CD4-positive, alpha-beta T cell (primary cell): Measurements from ENCODE around the gene C2orf49. TPM values are rescaled to one million over a fixed set of nuclear protein-coding genes. Genes with fewer than 3 reads are reported as not detected.

Experiments used
- ATAC-seq: fragments of 200-7000 bp; cut with Tn5 transposase; one replicate; pipeline ENCODE4 v1.10.0; 2022; ENCODE audit warnings: mild to moderate bottlenecking; ENCODE audit not compliant: poor library complexity
- CTCF ChIA-PET: fragments of 350-600 bp; sonication (Branson Sonifier 250); formaldehyde crosslinking; loops from one replicate; lab custom pipeline; 2021; ENCODE audit warnings: antibody characterized with exemption, inconsistent platforms; lab: Charles Lee
- POLR2A ChIA-PET: fragments of 350-600 bp; sonication (Branson Sonifier 250); formaldehyde crosslinking; loops from one replicate; lab custom pipeline; 2021; ENCODE audit warnings: antibody characterized with exemption, inconsistent platforms; lab: Charles Lee
- DNase-seq, 14 experiments: peaks; one replicate each; pipeline ENCODE4 v3.0.0-alpha.2; 2013 to 2020; ENCODE audit warnings: mixed read lengths in 2 of 14
- H3K27ac ChIP-seq, 2 donors: one replicate each; pipeline versions ENCODE4 v1.5.1 to v1.7.0; 2013; ENCODE audit warnings: low read length in 2 of 2, low read depth in 1 of 2, mild to moderate bottlenecking in 1 of 2
- H3K27me3 ChIP-seq, 2 experiments: 1 replicate in 1 of 2; 2 replicates in 1 of 2; pipeline versions ENCODE4 v1.6.1 to v1.7.0; 2013; ENCODE audit warnings: low read length in 2 of 2, control low read depth in 1 of 2, mild to moderate bottlenecking in 1 of 2, moderate library complexity in 1 of 2; ENCODE audit not compliant: insufficient read depth in 2 of 2, control insufficient read depth in 1 of 2
- H3K36me3 ChIP-seq: one replicate; pipeline ENCODE4 v1.6.1; 2013; ENCODE audit warnings: low read length, control low read depth; ENCODE audit not compliant: insufficient read depth
- H3K4me1 ChIP-seq: one replicate; pipeline ENCODE4 v1.6.1; 2013; ENCODE audit warnings: low read length, control low read depth; ENCODE audit not compliant: insufficient read depth
- H3K4me3 ChIP-seq: one replicate; pipeline ENCODE4 v1.5.1; 2013; ENCODE audit warnings: mild to moderate bottlenecking, low read length, moderate library complexity
- H3K9me3 ChIP-seq, 2 experiments: 1 replicate in 1 of 2; 2 replicates in 1 of 2; pipeline versions ENCODE4 v1.6.1 to v1.7.0; 2013; ENCODE audit warnings: low read length in 2 of 2, mild to moderate bottlenecking in 2 of 2, control low read depth in 1 of 2, moderate library complexity in 1 of 2; ENCODE audit not compliant: control insufficient read depth in 1 of 2, insufficient read depth in 1 of 2
- H3K27ac Mint-ChIP-seq: one replicate; pipeline ENCODE4 v1.8.0; 2020; ENCODE audit warnings: mixed read lengths
- H3K27me3 Mint-ChIP-seq: one replicate; pipeline ENCODE4 v1.8.0; 2021; ENCODE audit warnings: mixed read lengths
- H3K36me3 Mint-ChIP-seq: one replicate; pipeline ENCODE4 v1.8.0; 2021; ENCODE audit warnings: low read depth, mixed read lengths
- H3K4me1 Mint-ChIP-seq: one replicate; pipeline ENCODE4 v1.8.0; 2021; ENCODE audit warnings: low read depth, mixed read lengths
- H3K4me3 Mint-ChIP-seq: one replicate; pipeline ENCODE4 v1.8.0; 2020; ENCODE audit warnings: mild to moderate bottlenecking, mixed read lengths
- H3K9me3 Mint-ChIP-seq: one replicate; pipeline ENCODE4 v1.8.0; 2020; ENCODE audit warnings: mixed read lengths
- CTCF ChIP-seq: fragments of 200-600 bp; IDR thresholded peaks from one replicate; pipeline ENCODE4 v1.8.0; 2022; ENCODE audit warnings: antibody characterized with exemption, mild to moderate bottlenecking
- intact Hi-C, 2 experiments: fragments of 100-400 bp; cut with DNase I in 1 of 2; cut with micrococcal nuclease in 1 of 2; formaldehyde crosslinking; loops; one replicate each; pipeline versions ENCODE4 v1.15.1 to v1.9.0; 2023 to 2025; cut with DNase I, micrococcal nuclease
- total RNA-seq, 174 experiments: library from RNA in 2 of 174; stranded (reverse) in 2 of 174; gene quantifications; one replicate each; pipeline ENCODE4 v1.2.3 and lab custom pipeline; 2021 to 2026

C2orf49 gene
- total RNA-seq, 2 experiments from 2014 or later, result 28.8 to 29.4 TPM

DNA sequence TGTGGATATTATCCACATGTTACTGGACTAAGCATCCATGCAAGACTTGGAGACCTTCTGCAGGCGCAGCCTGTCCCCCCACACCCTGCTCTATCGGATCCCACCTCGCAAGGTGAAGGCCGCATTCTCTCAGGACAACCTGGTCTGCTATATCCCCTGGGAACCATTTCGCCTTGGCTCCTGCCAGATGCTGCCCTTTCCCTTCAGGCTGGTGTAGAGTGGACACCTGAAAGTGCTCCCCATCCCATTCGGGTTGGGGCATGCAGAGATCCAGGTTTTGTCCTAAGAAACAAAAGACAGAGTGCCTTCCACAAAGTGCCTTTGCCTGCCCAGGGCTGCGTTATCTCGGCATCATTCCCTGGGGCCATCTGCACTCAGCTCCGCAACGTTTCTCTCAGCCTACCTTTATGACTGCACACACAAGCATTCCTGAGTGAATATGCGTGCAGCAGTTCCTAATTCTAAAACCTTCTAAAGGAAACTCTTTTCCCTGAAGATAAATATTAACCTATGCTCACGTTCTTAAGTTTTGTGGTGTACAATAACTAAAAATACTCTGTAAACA lies 41.0 kb downstream of the C2orf49 start:
- no peak overlapping the region for H3K4me3 Mint-ChIP-seq
- TF ChIP-seq CTCF, result no peak
- H3K4me1 Mint-ChIP-seq, result peaks cover 6% of the 10 kb centered on the region
- H3K4me1 ChIP-seq, result peaks cover 12% of the 10 kb centered on the region
- H3K36me3 ChIP-seq, result no peaks in the 10 kb centered on the region
- intact Hi-C loops, result no loop called here
- no peak overlapping the region for H3K27ac Mint-ChIP-seq
- no peaks in the 10 kb centered on the region for H3K27me3 Mint-ChIP-seq
- no peak for ATAC-seq
- POLR2A ChIA-PET, result interaction anchor here (0.6 kb wide), 1 partner anchor 529 kb away, joined by 3 read pairs; no protein-coding TSS in a partner anchor
- H3K27me3 ChIP-seq, result no peaks in the 10 kb centered on the region
- H3K36me3 Mint-ChIP-seq, result no peaks in the 10 kb centered on the region
- H3K27ac ChIP-seq, result no peak overlapping the region
- no peak overlapping the region for H3K4me3 ChIP-seq
- no peaks in the 10 kb centered on the region for H3K9me3 ChIP-seq
- CTCF ChIA-PET, result no interaction called here
- H3K9me3 Mint-ChIP-seq, result no peaks in the 10 kb centered on the region
- DNase-seq, result no peak

DNA sequence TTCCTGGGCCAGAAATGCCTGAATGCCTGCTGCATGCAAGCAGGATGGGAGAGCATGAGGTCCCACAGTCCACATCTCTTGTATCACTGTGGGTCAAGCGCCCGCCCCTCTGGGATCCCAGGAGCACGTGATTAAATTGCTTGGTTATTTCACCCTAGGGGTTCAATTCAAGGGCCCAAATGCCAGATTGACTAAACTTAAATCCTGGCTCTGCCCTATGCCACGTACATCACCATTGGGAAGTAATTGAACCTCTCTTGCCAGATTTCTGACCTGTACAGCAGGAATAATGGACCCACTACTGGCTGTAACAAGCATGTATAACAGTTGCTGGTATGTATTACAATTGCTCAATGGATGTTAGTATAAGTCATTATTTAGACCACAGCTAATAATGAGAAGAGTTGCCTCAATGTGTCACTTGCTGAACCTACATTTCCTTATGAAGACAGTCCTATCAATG lies 41.6 kb downstream of the C2orf49 start:
- no peaks in the 10 kb centered on the region for H3K9me3 Mint-ChIP-seq
- H3K36me3 ChIP-seq, result no peaks in the 10 kb centered on the region

DNA sequence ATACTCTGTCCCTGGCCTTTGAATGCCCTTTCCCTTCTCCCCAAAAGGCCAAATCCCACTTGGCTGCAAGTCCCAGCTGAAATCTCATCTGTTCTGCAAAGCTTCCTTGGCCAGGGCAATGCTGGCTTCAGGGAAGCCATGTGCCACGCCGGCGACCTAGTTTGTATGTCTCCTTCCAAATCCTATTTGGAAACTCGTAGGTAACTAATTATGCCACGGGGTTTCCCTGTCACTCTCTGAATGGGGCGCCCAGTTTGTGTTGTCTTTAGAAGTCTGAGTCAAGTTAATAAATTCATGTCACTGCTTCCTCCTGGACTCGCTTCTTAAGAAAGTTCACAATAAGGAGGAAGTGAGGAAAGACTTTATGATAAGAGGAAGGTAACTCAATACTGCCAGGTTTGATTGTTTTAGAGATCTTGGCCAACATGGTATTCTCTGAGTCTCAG lies 42.4 kb downstream of the C2orf49 start:
- no peak for ATAC-seq

More for the DNA sequence above, 41.6 kb downstream of the C2orf49 start:
- Mint-ChIP-seq H3K4me1 (peaks cover 2% of the 10 kb centered on the region), H3K27me3 (no peaks in the 10 kb centered on the region), H3K4me3 (no peak overlapping the region), H3K27ac (no peak overlapping the region), H3K36me3 (no peaks in the 10 kb centered on the region)
- no peak overlapping the region for H3K27ac ChIP-seq
- H3K4me1 ChIP-seq, result peaks cover 6% of the 10 kb centered on the region
- H3K9me3 ChIP-seq, result no peaks in the 10 kb centered on the region
- no peaks in the 10 kb centered on the region for H3K27me3 ChIP-seq
- POLR2A ChIA-PET, result interaction anchor here (0.6 kb wide), 1 partner anchor 528 kb away, joined by 3 read pairs; no protein-coding TSS in a partner anchor
- intact Hi-C loops, result no loop called here
- ATAC-seq (no peak), DNase-seq (no peak)
- H3K4me3 ChIP-seq, result no peak overlapping the region
- CTCF ChIA-PET, result no interaction called here
- no peak for TF ChIP-seq CTCF

More for the DNA sequence above, 42.4 kb downstream of the C2orf49 start:
- ChIA-PET CTCF (no interaction called here), POLR2A (no interaction called here)
- H3K27me3 ChIP-seq, result no peaks in the 10 kb centered on the region
- H3K27ac Mint-ChIP-seq, result no peak overlapping the region
- H3K4me1 Mint-ChIP-seq, result no peaks in the 10 kb centered on the region
- no peak overlapping the region for H3K4me3 Mint-ChIP-seq
- H3K9me3 Mint-ChIP-seq, result no peaks in the 10 kb centered on the region
- intact Hi-C loops, result no loop called here
- no peaks in the 10 kb centered on the region for H3K36me3 ChIP-seq
- no peaks in the 10 kb centered on the region for H3K27me3 Mint-ChIP-seq
- TF ChIP-seq CTCF, result no peak
- H3K36me3 Mint-ChIP-seq, result no peaks in the 10 kb centered on the region
- H3K4me1 ChIP-seq, result no peaks in the 10 kb centered on the region
- no peak overlapping the region for H3K27ac ChIP-seq
- no peak for DNase-seq
- no peaks in the 10 kb centered on the region for H3K9me3 ChIP-seq
- no peak overlapping the region for H3K4me3 ChIP-seq
